Endothelial cell of umbilical vein (primary cell): Measurements from ENCODE around the gene MGAT4D. TPM values are rescaled to one million over a fixed set of nuclear protein-coding genes. Genes with fewer than 3 reads are reported as not detected.

Experiments used
- BruUV-seq: library from RNA; stranded (reverse); fragments of 400-500 nt; replicated peaks from 2 replicates; lab custom pipeline; 2021; lab: Mats Ljungman, UMichigan
- CTCF ChIA-PET: fragments of 300-600, 350-600 bp; sonication (Branson Sonifier 250); formaldehyde crosslinking; loops from one replicate; lab custom pipeline; 2021; ENCODE audit warnings: antibody characterized with exemption, inconsistent platforms; lab: Charles Lee
- POLR2A ChIA-PET: fragments of 300-600, 350-600 bp; sonication (Branson Sonifier 250); formaldehyde crosslinking; loops from one replicate; lab custom pipeline; 2021; ENCODE audit warnings: antibody characterized with exemption, inconsistent platforms; lab: Charles Lee
- DNase-seq: peaks from one replicate; pipeline ENCODE4 v3.0.0-alpha.2; 2011; ENCODE audit warnings: low read depth, low spot score
- FAIRE-seq: peaks from 2 replicates; lab custom pipeline; 2011; peaks lifted over from hg19 to GRCh38; lab: Jason Lieb, UNC
- H2AFZ ChIP-seq: 2 replicates; pipeline ENCODE4 v1.6.0; 2012; ENCODE audit warnings: low read depth, low read length, control low read depth, inconsistent platforms
- H3K27ac ChIP-seq: 2 replicates; pipeline ENCODE4 v1.5.1; 2011; ENCODE audit warnings: low read depth, mild to moderate bottlenecking, control low read depth, low read length, moderate library complexity; ENCODE audit not compliant: insufficient read depth
- H3K27me3 ChIP-seq, 2 experiments: 2 replicates each; pipeline versions ENCODE4 v1.6.0 to v1.6.1; 2011; ENCODE audit warnings: low read length in 2 of 2, mixed read lengths in 1 of 2; ENCODE audit not compliant: control insufficient read depth in 2 of 2, insufficient read depth in 2 of 2
- H3K36me3 ChIP-seq, 2 experiments: 2 replicates in 1 of 2; 3 replicates in 1 of 2; pipeline ENCODE4 v1.5.1; 2011; ENCODE audit warnings: low read length in 2 of 2, mild to moderate bottlenecking in 1 of 2, moderate library complexity in 1 of 2; ENCODE audit not compliant: control insufficient read depth in 2 of 2, insufficient read depth in 2 of 2; ENCODE audit errors: extremely low read depth in 1 of 2
- H3K4me1 ChIP-seq: 3 replicates; pipeline ENCODE4 v1.5.1; 2011; ENCODE audit warnings: mild to moderate bottlenecking, low read length; ENCODE audit not compliant: control insufficient read depth, insufficient read depth; ENCODE audit errors: extremely low read depth
- H3K4me2 ChIP-seq: 2 replicates; pipeline ENCODE4 v1.6.1; 2011; ENCODE audit warnings: low read length, control low read depth, mixed read lengths; ENCODE audit not compliant: insufficient read depth
- H3K4me3 ChIP-seq, 3 experiments: fragments of 200-600 bp in 1 of 3; sonication (generic), shearing (Covaris generic) in 1 of 3; replicated peaks in 1 of 3; 2 replicates each; pipeline ENCODE4 v1.5.1; 2011 to 2016; ENCODE audit warnings: control low read depth in 3 of 3, low read length in 3 of 3, mild to moderate bottlenecking in 2 of 3, inconsistent platforms in 1 of 3, low read depth in 1 of 3, moderate library complexity in 1 of 3; ENCODE audit not compliant: insufficient read depth in 1 of 3
- H3K79me2 ChIP-seq: 2 replicates; pipeline ENCODE4 v1.6.0; 2012; ENCODE audit warnings: low read length, inconsistent platforms; ENCODE audit not compliant: control insufficient read depth, insufficient read depth
- H3K9ac ChIP-seq: replicated peaks from 2 replicates; pipeline ENCODE3; 2011; ENCODE audit warnings: low read length, control low read depth; ENCODE audit not compliant: insufficient read depth; ENCODE audit errors: extremely low read depth
- H3K9me1 ChIP-seq: replicated peaks from 3 replicates; pipeline ENCODE4 v1.6.0; 2011; ENCODE audit warnings: mild to moderate bottlenecking, low read length; ENCODE audit not compliant: control insufficient read depth, insufficient read depth; ENCODE audit errors: extremely low read depth
- H3K9me3 ChIP-seq: replicated peaks from 2 replicates; pipeline ENCODE4 v1.5.1; 2012; ENCODE audit warnings: low read length, inconsistent platforms; ENCODE audit not compliant: control insufficient read depth, insufficient read depth
- H4K20me1 ChIP-seq: replicated peaks from 2 replicates; pipeline ENCODE3; 2011; ENCODE audit warnings: mild to moderate bottlenecking, low read length; ENCODE audit not compliant: control insufficient read depth, insufficient read depth; ENCODE audit errors: extremely low read depth
- EZH2 ChIP-seq: IDR thresholded peaks from 2 replicates; pipeline ENCODE4 v1.6.1; 2012; ENCODE audit warnings: borderline replicate concordance, low read depth, mild to moderate bottlenecking, moderate library complexity, low read length, inconsistent platforms; ENCODE audit not compliant: severe bottlenecking
- FOS ChIP-seq: IDR thresholded peaks from 2 replicates; pipeline ENCODE4 v1.6.1; 2011; ENCODE audit warnings: mild to moderate bottlenecking, low read length, moderate library complexity, borderline replicate concordance; ENCODE audit not compliant: insufficient read depth
- GATA2 ChIP-seq: IDR thresholded peaks from 2 replicates; pipeline ENCODE4 v1.7.0; 2011; ENCODE audit warnings: low read depth, mild to moderate bottlenecking, moderate library complexity, mixed read lengths, low read length; ENCODE audit not compliant: insufficient read length, insufficient read depth
- JUN ChIP-seq: IDR thresholded peaks from 2 replicates; pipeline ENCODE4 v1.6.1; 2011; ENCODE audit warnings: borderline replicate concordance, low read depth; ENCODE audit not compliant: insufficient read length, insufficient read depth
- MAX ChIP-seq: IDR thresholded peaks from 2 replicates; pipeline ENCODE4 v1.6.1; 2011; ENCODE audit not compliant: insufficient read depth, insufficient read length
- MYC ChIP-seq: IDR thresholded peaks from one replicate; pipeline ENCODE4 v1.6.1; 2011; ENCODE audit warnings: mild to moderate bottlenecking, low read depth, low read length
- POLR2A ChIP-seq: IDR thresholded peaks from 2 replicates; pipeline ENCODE4 v1.6.1; 2012; ENCODE audit warnings: low read depth, mild to moderate bottlenecking, control low read depth, low read length
- POLR2AphosphoS5 ChIP-seq: IDR thresholded peaks from 2 replicates; pipeline ENCODE4 v1.6.1; 2012; ENCODE audit warnings: low read depth, mild to moderate bottlenecking, control low read depth, low read length, moderate library complexity; ENCODE audit not compliant: insufficient read depth
- dilution Hi-C: fragments of 300-500 bp; cut with MboI; formaldehyde crosslinking; loops from one replicate; pipeline ENCODE4 v1.15.0; 2019; ENCODE audit warnings: low sequenced_read_pairs; ENCODE audit not compliant: extremely low pct_ligation_motif_present
- intact Hi-C: fragments of 100-400 bp; cut with micrococcal nuclease; formaldehyde crosslinking; loops from one replicate; pipeline ENCODE4 v1.10.0; 2022
- polyA plus RNA-seq, 4 experiments: library from polyadenylated mRNA; depleted of rRNA in 3 of 4; stranded (reverse) in 3 of 4; unstranded in 1 of 4; fragments of >200 nt; gene quantifications; 2 replicates each; pipeline versions ENCODE4 v1.2.1 to v1.2.3, GENCODE V29; 2011 to 2012; ENCODE audit warnings: missing spikeins in 1 of 4
- total RNA-seq: library from RNA; stranded (reverse); gene quantifications from 2 replicates; pipeline ENCODE4 v1.2.3, GENCODE V29; 2021
- TF ChIP-seq, protein P1 (sequence below), 2 donors: IDR thresholded peaks; 1 replicate in 1 of 2; 2 replicates in 1 of 2; pipeline ENCODE4 v1.5.1; 2011; ENCODE audit warnings: low read length in 2 of 2, mild to moderate bottlenecking in 2 of 2, moderate library complexity in 2 of 2, control low read depth in 1 of 2, inconsistent platforms in 1 of 2, low read depth in 1 of 2; ENCODE audit not compliant: insufficient read depth in 1 of 2; ENCODE audit errors: extremely low read depth in 1 of 2

MGAT4D gene
- total and polyA plus RNA-seq, 2 donors (not counting 3 experiments of a cell fraction or from before 2014, with no cell fraction given), result not detected

DNA sequence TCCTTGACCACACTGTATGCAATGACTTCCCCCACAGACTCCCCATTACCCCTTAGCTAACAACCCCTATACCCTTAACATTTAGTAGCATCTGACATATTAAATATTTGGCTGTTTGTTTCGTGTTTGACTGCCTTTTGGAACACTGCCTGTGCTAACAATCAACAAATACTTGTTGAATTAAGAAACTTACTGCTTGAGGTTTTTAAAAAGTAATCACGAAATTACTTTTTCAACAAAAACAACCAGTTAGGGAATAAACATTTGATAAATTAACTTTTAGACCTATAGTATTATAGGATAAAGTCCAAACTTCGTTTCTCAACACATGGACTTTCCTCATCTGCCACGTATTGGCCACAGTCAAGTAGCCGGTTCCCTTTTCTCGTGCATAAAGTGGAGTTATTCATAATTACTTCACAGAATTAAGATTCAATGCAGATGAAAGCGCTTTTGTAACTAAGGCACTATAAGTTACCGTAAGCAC, 25.3 kb upstream of the MGAT4D start:
- CTCF ChIA-PET, result interaction anchor here (0.6 to 1.9 kb wide), 10 partner anchors 13 to 327 kb away, joined by 3 to 11 read pairs (median 6); no protein-coding TSS in a partner anchor
- no peaks in the 10 kb centered on the region for H3K36me3 ChIP-seq
- TF ChIP-seq, protein P1, sequence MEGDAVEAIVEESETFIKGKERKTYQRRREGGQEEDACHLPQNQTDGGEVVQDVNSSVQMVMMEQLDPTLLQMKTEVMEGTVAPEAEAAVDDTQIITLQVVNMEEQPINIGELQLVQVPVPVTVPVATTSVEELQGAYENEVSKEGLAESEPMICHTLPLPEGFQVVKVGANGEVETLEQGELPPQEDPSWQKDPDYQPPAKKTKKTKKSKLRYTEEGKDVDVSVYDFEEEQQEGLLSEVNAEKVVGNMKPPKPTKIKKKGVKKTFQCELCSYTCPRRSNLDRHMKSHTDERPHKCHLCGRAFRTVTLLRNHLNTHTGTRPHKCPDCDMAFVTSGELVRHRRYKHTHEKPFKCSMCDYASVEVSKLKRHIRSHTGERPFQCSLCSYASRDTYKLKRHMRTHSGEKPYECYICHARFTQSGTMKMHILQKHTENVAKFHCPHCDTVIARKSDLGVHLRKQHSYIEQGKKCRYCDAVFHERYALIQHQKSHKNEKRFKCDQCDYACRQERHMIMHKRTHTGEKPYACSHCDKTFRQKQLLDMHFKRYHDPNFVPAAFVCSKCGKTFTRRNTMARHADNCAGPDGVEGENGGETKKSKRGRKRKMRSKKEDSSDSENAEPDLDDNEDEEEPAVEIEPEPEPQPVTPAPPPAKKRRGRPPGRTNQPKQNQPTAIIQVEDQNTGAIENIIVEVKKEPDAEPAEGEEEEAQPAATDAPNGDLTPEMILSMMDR (IDR thresholded peaks at IDR 0.05; ENCODE audit: extremely low read depth in 1 of 2, insufficient read depth in 1 of 2, low read depth in 1 of 2, low read length in 2 of 2), result no peak
- TF ChIP-seq POLR2A, result no peak
- TF ChIP-seq FOS, result no peak
- TF ChIP-seq MYC, result no peak
- TF ChIP-seq JUN, result no peak
- no peak for TF ChIP-seq EZH2
- TF ChIP-seq POLR2AphosphoS5, result no peak
- no peak for TF ChIP-seq MAX
- no peak for TF ChIP-seq GATA2
- POLR2A ChIA-PET, result interaction anchor here (1.1 to 1.2 kb wide), 2 partner anchors 8 to 150 kb away, joined by 3 to 4 read pairs; partner anchors contain the start of gene SCOC
- no peak overlapping the region for H3K27ac ChIP-seq
- no peak overlapping the region for H3K9ac ChIP-seq
- intact Hi-C loops, result no loop called here
- H3K9me3 ChIP-seq, result no peaks in the 10 kb centered on the region
- no TSS peak for BruUV-seq
- peak overlapping the region; percentile 79 for H2AFZ ChIP-seq
- no peaks in the 10 kb centered on the region for H3K9me1 ChIP-seq
- peaks cover 0 to 2% of the 10 kb centered on the region in 2 experiments for H3K27me3 ChIP-seq
- FAIRE-seq, result no peak
- dilution Hi-C loops, result no loop called here
- peaks cover 14% of the 10 kb centered on the region for H3K4me1 ChIP-seq
- no peak for DNase-seq
- no peaks in the 10 kb centered on the region for H3K79me2 ChIP-seq
- H3K4me3 ChIP-seq, result peak overlapping the region; percentile 12 to 72 (median 29)
- no peaks in the 10 kb centered on the region for H4K20me1 ChIP-seq
- H3K4me2 ChIP-seq, result peak overlapping the region; percentile 88
